Neural cell (in vitro differentiated cells): Measurements from ENCODE around the gene TAOK1. TPM values are rescaled to one million over a fixed set of nuclear protein-coding genes. Genes with fewer than 3 reads are reported as not detected.

Experiments used
- H2AFZ ChIP-seq: fragments of 200-600, 300-800 bp; sonication (generic), shearing (Covaris generic); 2 replicates; pipeline ENCODE4 v1.6.0; 2014; ENCODE audit warnings: low read depth, mild to moderate bottlenecking, antibody characterized with exemption, low read length, moderate library complexity
- H3F3A ChIP-seq: fragments of 200-600 bp; shearing (Covaris generic); 2 replicates; pipeline ENCODE4 v1.6.1; 2016; ENCODE audit warnings: mild to moderate bottlenecking, moderate library complexity, mixed read lengths, antibody characterized with exemption, low read length; ENCODE audit not compliant: insufficient read depth, poor library complexity, severe bottlenecking
- H3K27ac ChIP-seq: fragments of 200-600, 300-800 bp; sonication (generic), shearing (Covaris generic); 2 replicates; pipeline ENCODE4 v1.5.1; 2014; ENCODE audit warnings: mild to moderate bottlenecking, low read length, moderate library complexity
- H3K27me3 ChIP-seq: fragments of 300-800, 200-600 bp; sonication (generic), shearing (Covaris generic); 2 replicates; pipeline ENCODE4 v1.6.0; 2014; ENCODE audit warnings: mild to moderate bottlenecking, low read depth, low read length, moderate library complexity; ENCODE audit not compliant: insufficient read depth
- H3K36me3 ChIP-seq: fragments of 300-800, 200-600 bp; sonication (generic), shearing (Covaris generic); 2 replicates; pipeline ENCODE4 v1.5.1; 2014; ENCODE audit warnings: mild to moderate bottlenecking, antibody characterized with exemption, low read length, moderate library complexity; ENCODE audit not compliant: insufficient read depth
- H3K4me2 ChIP-seq: fragments of 300-800, 200-600 bp; sonication (generic), shearing (Covaris generic); 2 replicates; pipeline ENCODE4 v1.6.0; 2014; ENCODE audit warnings: mild to moderate bottlenecking, low read length
- H3K4me3 ChIP-seq: fragments of 300-800, 200-600 bp; sonication (generic), shearing (Covaris generic); 2 replicates; pipeline ENCODE4 v1.5.1; 2014; ENCODE audit warnings: mild to moderate bottlenecking, low read length, moderate library complexity
- H3K79me2 ChIP-seq: fragments of 200-600 bp; shearing (Covaris generic); replicated peaks from 2 replicates; pipeline ENCODE4 v1.6.0; 2014; ENCODE audit warnings: mild to moderate bottlenecking, low read length, moderate library complexity; ENCODE audit not compliant: insufficient read depth
- H3K9ac ChIP-seq: fragments of 300-800, 200-600 bp; sonication (generic), shearing (Covaris generic); 2 replicates; pipeline ENCODE4 v1.6.1; 2016; ENCODE audit warnings: mild to moderate bottlenecking, low read length, mixed read lengths
- H3K9me2 ChIP-seq: fragments of 200-600 bp; shearing (Covaris generic); 2 replicates; pipeline ENCODE4 v1.6.1; 2016; ENCODE audit warnings: mild to moderate bottlenecking, low read length, mixed read lengths; ENCODE audit not compliant: insufficient read depth
- H3K9me3 ChIP-seq: fragments of 200-600, 300-800 bp; sonication (generic), shearing (Covaris generic); 2 replicates; pipeline ENCODE4 v1.6.1; 2016; ENCODE audit warnings: mild to moderate bottlenecking, mixed run types, low read length, moderate library complexity, mixed read lengths
- H4K20me1 ChIP-seq: fragments of 200-600 bp; shearing (Covaris generic); 2 replicates; pipeline ENCODE4 v1.6.1; 2016; ENCODE audit warnings: mild to moderate bottlenecking, mixed run types; ENCODE audit not compliant: insufficient read depth
- CTCF ChIP-seq: fragments of 450-650 bp; IDR thresholded peaks from 2 replicates; pipeline ENCODE4 v1.5.1; 2014; ENCODE audit warnings: antibody characterized with exemption, mild to moderate bottlenecking, moderate library complexity; ENCODE audit not compliant: poor library complexity, severe bottlenecking
- EP300 ChIP-seq: fragments of 450-650 bp; conservative IDR thresholded peaks from 2 replicates; pipeline ENCODE4 v1.6.1; 2014; ENCODE audit warnings: antibody characterized with exemption, mild to moderate bottlenecking, moderate library complexity; ENCODE audit not compliant: poor library complexity, severe bottlenecking
- EZH2 ChIP-seq: fragments of 200-600, 300-800 bp; shearing (Covaris generic), sonication (generic); IDR thresholded peaks from 2 replicates; pipeline ENCODE4 v1.6.1; 2014; ENCODE audit warnings: antibody characterized with exemption, low read length, borderline replicate concordance, mild to moderate bottlenecking; ENCODE audit not compliant: insufficient read depth, poor library complexity, severe bottlenecking
- MXI1 ChIP-seq: fragments of 450-650 bp; conservative IDR thresholded peaks from 2 replicates; pipeline ENCODE4 v1.6.1; 2014; ENCODE audit warnings: antibody characterized with exemption, mild to moderate bottlenecking; ENCODE audit not compliant: poor library complexity, severe bottlenecking
- POLR2AphosphoS5 ChIP-seq: IDR thresholded peaks from 2 replicates; pipeline ENCODE4 v1.6.1; 2012
- RAD21 ChIP-seq: fragments of 450-650 bp; conservative IDR thresholded peaks from 2 replicates; pipeline ENCODE4 v1.6.1; 2014; ENCODE audit warnings: antibody characterized with exemption, mild to moderate bottlenecking, moderate library complexity
- SMC3 ChIP-seq: fragments of 450-650 bp; conservative IDR thresholded peaks from 2 replicates; pipeline ENCODE4 v1.6.1; 2014; ENCODE audit warnings: antibody characterized with exemption, mild to moderate bottlenecking, moderate library complexity; ENCODE audit not compliant: poor library complexity
- TAF1 ChIP-seq: IDR thresholded peaks from 2 replicates; pipeline ENCODE4 v1.6.1; 2012; ENCODE audit warnings: low read depth
- polyA plus RNA-seq: library from polyadenylated mRNA; depleted of rRNA; stranded (reverse); fragments of >200 nt; gene quantifications from 2 replicates; pipeline ENCODE4 v1.2.3, GENCODE V29; 2014
- TF ChIP-seq, protein P1 (sequence below): IDR thresholded peaks from 2 replicates; pipeline ENCODE4 v1.6.1; 2012; ENCODE audit warnings: borderline replicate concordance

Gene TAOK1
- polyA plus RNA-seq, 1 donor from 2014 or later = 53.2 TPM

DNA sequence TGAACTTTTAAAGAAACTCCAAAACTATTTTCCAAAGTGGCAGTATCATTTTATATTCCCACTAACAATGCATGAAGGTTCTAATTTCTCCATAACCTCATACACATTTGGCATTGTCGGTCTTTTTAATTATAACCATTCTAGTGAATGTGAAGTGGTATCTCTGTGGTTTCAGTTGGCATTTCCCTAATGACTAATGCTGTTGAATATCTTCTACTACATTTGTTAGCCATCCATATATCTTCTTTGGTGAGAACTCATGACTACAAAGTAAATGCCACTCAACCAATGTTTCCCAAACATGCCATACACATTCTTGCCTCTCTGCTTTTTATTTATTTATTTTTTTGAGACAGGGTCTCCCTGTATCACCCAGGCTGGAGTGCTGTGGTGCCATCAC lies 31.7 kb upstream of the TAOK1 start:
- no peaks in the 10 kb centered on the region for H4K20me1 ChIP-seq
- H3K9me3 ChIP-seq = no peaks in the 10 kb centered on the region
- no peak overlapping the region for H3K4me3 ChIP-seq
- no peak overlapping the region for H3K9ac ChIP-seq
- H3K9me2 ChIP-seq = no peaks in the 10 kb centered on the region
- no peak overlapping the region for H3K4me2 ChIP-seq
- no peak overlapping the region for H3K27ac ChIP-seq
- H3K36me3 ChIP-seq = no peaks in the 10 kb centered on the region
- H3K79me2 ChIP-seq = no peaks in the 10 kb centered on the region
- no peaks in the 10 kb centered on the region for H3K27me3 ChIP-seq
- no peaks in the 10 kb centered on the region for H3F3A ChIP-seq
- no peak overlapping the region for H2AFZ ChIP-seq
- TF ChIP-seq MXI1 (no peak), EZH2 (no peak), SMC3 (no peak), POLR2AphosphoS5 (no peak), RAD21 (no peak), EP300 (no peak), TAF1 (no peak), CTCF (no peak)
- TF ChIP-seq, protein P1, sequence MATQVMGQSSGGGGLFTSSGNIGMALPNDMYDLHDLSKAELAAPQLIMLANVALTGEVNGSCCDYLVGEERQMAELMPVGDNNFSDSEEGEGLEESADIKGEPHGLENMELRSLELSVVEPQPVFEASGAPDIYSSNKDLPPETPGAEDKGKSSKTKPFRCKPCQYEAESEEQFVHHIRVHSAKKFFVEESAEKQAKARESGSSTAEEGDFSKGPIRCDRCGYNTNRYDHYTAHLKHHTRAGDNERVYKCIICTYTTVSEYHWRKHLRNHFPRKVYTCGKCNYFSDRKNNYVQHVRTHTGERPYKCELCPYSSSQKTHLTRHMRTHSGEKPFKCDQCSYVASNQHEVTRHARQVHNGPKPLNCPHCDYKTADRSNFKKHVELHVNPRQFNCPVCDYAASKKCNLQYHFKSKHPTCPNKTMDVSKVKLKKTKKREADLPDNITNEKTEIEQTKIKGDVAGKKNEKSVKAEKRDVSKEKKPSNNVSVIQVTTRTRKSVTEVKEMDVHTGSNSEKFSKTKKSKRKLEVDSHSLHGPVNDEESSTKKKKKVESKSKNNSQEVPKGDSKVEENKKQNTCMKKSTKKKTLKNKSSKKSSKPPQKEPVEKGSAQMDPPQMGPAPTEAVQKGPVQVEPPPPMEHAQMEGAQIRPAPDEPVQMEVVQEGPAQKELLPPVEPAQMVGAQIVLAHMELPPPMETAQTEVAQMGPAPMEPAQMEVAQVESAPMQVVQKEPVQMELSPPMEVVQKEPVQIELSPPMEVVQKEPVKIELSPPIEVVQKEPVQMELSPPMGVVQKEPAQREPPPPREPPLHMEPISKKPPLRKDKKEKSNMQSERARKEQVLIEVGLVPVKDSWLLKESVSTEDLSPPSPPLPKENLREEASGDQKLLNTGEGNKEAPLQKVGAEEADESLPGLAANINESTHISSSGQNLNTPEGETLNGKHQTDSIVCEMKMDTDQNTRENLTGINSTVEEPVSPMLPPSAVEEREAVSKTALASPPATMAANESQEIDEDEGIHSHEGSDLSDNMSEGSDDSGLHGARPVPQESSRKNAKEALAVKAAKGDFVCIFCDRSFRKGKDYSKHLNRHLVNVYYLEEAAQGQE = no peak

- Histone ChIP-seq H3K9ac (no peak overlapping the region), H3K79me2 (no peaks in the 10 kb centered on the region), H3K27me3 (no peaks in the 10 kb centered on the region), H3K9me2 (no peaks in the 10 kb centered on the region), H4K20me1 (no peaks in the 10 kb centered on the region), H3K36me3 (no peaks in the 10 kb centered on the region), H3F3A (no peaks in the 10 kb centered on the region), H3K27ac (no peak overlapping the region), H3K4me3 (no peak overlapping the region), H3K9me3 (no peaks in the 10 kb centered on the region), H3K4me2 (no peak overlapping the region), H2AFZ (no peak overlapping the region)
- TF ChIP-seq, protein P1 = no peak
- TF ChIP-seq MXI1 (no peak), EZH2 (no peak), EP300 (no peak), TAF1 (no peak), CTCF (no peak), POLR2AphosphoS5 (no peak), RAD21 (no peak), SMC3 (no peak)
Observed at GRCh38 chr17:29359777-29360176, 30.4 kb upstream of the TAOK1 start.
